HuH-7.5 (cell line): ENCODE measurements around the gene CDH15.
"Not testable (repeated sequence)": the region's sequence is repeated elsewhere in the genome, so short reads cannot be mapped to it uniquely, and the experiment has no call there.

ENCODE experiments used
- DNase-seq: peaks from one replicate; pipeline ENCODE4 v3.0.0; 2011; ENCODE audit warnings: low spot score

CDH15 gene

GRCh38 chr16:89172528-89173173 is 1.1 kb downstream of the CDH15 start:
- no peak for DNase-seq

- DNase-seq: no peak
Observed at GRCh38 chr16:89173174-89173921, 1.8 kb downstream of the CDH15 start.

DNA sequence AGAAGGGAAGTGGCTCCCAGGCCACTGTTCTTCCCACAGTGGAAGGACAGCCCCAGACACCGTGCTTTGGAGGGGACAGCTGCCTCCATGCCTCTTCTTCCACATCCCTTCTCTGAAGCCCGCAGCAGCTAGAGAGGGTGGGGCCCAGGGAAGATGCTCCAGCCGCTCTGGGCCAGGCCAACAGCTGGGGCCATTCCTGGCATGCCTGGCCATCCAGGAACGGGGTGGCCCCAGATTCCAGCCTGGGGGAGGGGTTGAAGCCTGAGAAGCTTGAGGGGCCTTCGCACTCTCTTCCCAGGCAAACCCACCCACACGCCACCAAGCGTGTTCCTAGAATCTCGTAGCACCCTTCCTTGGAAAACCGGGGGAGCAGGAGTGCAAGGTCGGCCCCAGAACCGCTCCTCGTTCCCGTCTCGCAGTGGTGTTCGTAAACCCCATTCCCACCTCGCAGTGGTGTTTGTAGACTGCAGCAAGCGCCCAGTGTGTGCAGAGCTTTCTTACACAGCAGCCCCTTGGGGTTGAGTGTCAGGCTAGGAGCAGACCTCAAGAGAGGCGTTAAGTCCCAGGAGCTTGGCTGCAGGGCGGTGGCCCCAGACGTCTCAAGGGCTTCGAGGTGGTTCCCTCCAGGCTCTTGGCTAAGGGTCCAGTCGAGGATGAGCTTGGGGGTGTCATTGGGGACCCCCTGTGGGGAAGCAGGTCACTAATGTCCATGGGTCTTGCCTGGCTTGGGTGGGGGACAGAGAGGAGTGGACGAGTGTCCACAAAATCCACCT is 2.7 kb downstream of the CDH15 start:
- no peak for DNase-seq

- DNase-seq: no peak
Observed at GRCh38 chr16:89174877-89175276, 3.3 kb downstream of the CDH15 start.

GRCh38 chr16:89175280-89176146 is 4.0 kb downstream of the CDH15 start:
- no peak for DNase-seq

DNA sequence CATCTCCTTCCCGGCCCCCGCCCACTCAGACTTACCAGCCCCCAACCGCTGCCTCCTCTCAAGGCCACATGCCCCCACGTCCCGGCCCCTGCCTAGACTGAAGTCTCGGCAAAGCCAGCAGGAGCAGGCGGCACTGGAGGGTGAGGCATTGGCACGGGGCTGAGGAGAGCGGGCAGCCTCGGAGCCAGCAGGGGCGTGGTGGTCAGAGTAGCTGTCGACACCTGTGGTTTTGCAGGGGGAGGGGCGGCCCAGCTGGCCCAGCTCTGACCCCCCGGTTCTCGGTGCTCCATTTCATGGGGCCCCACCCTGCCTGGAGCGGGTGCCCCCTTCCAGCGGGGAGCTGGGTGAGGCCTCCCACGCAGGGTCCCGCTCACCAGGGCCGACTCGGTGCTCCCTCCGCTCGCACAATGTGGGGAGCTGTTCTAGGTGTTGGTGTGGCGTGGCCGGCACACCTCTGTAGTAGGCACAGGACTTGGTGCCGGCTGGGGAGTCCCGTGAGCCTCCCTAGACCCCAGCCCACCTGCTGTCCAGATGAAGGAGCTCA is 4.7 kb downstream of the CDH15 start:
- DNase-seq: no peak

- no peak for DNase-seq
Observed at GRCh38 chr16:89176717-89177116, 5.2 kb downstream of the CDH15 start.

GRCh38 chr16:89177501-89177900 is 6.0 kb downstream of the CDH15 start:
- no peak for DNase-seq

DNA sequence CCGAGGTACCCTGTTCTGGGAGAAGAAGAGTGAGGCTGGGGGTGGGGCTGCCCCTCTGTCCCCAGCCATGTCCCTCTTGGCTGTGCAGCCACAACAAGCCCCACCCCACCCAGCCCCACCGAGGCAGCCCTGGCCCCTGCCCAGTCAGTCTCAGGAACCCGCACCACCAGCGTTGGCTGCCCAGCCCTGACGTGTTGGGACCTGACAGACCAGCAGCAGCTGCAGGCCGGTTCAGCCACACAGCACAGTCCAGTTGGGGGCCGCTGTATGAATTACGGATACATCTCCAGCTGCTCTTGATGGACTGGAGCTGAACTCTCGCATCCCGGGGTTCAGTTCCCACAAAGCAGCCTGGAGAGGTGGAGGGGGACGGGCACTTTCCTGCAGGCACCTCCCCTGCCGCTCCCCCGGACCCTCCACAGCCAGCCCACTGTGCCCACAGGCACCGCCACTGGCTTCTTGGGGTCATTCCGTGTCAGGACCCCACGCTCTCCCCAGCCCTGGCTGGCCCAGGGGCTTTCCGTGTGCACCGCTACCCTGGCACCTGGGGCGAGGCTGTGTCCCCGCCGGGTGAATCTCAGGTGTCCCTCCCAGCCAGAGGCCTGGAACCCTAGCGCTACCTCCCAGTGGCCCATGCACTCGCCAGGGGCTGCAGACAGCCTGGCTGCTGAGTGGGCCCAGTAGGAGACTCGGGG is 7.1 kb downstream of the CDH15 start:
- no peak for DNase-seq

DNA sequence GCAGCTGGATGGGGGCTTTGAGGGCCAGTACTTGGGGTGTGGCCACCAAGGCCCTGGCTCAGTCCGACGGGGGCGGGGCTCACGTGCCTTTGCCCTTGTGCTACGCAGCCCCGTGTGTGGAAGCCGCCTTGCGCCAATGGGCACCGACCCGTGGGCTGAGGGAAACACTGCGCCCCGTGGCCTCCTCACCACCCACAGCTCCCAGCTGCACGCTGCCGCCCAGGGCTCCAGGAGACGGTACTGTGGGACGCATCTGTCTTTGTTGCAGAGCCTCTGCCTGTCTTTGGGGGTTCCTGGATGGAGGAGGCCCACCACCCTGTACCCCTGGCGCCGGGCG is 7.6 kb downstream of the CDH15 start:
- no peak for DNase-seq

- DNase-seq: no peak
Observed at GRCh38 chr16:89179656-89180315, 8.2 kb downstream of the CDH15 start.

DNA sequence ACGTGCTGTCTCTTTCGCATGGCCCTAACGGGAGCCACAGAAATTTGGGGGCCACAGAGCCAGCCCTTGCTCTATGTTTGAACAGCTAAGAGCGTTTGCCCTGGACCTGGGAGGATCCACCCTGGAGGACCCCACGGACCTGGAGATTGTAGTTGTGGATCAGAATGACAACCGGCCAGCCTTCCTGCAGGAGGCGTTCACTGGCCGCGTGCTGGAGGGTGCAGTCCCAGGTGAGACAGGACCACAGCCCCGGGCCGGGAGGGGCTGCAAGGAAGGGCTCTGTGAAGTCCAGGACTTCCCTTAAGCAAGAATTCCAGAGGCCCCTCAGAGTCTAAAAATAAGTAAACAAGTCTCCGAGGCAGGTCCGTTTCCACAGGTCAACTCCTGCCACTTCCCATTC is 11.9 kb downstream of the CDH15 start:
- no peak for DNase-seq

- DNase-seq: no peak
Observed at GRCh38 chr16:89183975-89184676, 12.6 kb downstream of the CDH15 start.

DNA sequence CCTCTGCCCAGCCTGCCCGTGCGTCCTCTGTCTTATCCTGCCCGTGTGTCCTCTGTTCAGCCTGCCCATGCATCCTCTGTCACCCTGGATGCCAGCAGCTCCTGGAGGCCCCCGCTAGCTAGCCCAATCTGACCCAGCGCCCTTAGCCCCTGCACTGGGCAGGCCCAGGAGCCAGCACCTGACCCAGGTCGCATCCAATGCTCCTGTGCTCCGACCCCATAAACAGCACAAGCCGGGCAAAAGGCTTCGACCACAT is 13.1 kb downstream of the CDH15 start:
- no peak for DNase-seq

DNA sequence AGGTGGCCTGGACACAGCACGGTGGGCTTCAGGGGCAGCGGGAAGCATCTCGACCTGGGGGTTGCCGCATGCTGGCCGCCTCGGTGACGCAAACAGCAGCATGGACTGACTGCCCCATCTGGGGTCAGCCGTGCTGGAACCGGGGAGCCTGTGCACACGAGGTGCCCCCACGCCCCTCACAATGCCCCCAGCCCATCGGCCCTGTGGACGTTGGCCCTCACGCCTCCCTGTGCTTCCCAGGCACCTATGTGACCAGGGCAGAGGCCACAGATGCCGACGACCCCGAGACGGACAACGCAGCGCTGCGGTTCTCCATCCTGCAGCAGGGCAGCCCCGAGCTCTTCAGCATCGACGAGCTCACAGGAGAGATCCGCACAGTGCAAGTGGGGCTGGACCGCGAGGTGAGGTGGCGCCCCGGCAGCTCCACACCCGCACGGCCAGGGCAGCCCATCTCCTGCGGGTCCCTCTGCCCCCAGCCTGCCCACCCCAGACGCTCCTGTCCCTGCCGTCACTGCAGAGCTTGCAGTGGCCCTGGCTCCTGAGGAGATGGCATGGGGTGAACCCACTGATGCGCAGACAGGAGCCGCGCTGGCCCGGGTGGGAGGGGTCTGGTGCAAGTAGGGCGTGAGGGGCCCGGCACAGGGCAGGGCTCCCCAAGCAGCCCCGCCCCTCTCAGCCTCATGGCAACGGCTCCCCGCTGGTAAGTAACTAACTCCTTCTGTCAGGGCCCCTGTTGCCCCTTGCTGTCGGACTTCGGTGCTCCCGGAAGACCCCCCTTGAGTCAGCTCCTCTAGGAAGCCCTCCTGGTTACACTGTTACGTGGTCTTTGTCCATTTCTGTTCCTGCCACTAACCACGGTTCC is 13.6 kb downstream of the CDH15 start:
- no peak for DNase-seq

- DNase-seq: not testable (repeated sequence)
Observed at GRCh38 chr16:89185887-89186592, 14.5 kb downstream of the CDH15 start.

DNA sequence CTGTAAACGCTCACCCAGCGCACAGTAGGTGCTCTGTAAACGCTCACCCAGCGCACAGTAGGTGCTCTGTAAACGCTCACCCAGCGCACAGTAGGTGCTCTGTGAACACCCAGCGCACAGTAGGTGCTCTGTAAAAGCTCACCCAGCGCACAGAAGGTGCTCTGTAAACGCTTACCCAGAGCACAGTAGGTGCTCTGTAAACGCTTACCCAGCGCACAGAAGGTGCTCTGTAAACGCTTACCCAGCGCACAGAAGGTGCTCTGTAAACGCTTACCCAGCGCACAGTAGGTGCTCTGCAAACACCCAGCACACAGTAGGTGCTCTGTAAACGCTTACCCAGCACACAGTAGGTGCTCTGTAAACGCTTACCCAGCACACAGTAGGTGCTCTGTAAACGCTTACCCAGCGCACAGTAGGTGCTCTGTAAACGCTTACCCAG is 15.1 kb downstream of the CDH15 start:
- not testable (repeated sequence) for DNase-seq

DNA sequence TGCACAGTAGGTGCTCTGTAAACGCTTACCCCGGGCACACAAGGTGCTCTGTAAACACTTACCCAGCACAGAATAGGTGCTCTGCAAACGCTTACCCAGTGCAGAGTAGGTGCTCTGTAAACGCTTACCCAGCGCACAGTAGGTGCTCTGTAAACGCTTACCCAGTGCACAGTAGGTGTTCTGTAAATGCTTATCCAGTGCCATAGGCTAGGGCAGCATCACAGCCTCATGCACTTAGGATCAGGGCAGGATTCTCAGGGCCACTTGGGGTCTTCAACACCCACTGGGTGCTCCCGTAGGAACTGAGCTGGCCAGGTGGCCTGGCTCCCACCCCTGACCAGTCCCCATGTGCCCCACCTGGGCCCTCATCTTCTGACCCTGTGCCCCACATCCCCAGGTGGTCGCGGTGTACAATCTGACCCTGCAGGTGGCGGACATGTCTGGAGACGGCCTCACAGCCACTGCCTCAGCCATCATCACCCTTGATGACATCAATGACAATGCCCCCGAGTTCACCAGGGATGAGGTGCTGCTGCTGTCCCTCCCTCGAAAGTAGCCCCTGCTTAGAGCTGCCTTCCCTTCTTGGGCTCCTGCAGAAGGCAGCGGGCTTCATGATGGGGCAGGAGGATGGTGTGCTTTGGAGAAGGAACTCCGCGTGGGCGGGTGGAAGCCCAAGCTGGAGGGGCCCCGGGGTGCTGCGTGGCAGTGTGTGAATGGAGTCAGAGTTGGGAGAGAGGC is 15.7 kb downstream of the CDH15 start:
- DNase-seq: no peak
